Measurements from ENCODE around the gene ANKFY1. TPM values are rescaled to one million over a fixed set of nuclear protein-coding genes. Genes with fewer than 3 reads are reported as not detected.

ANKFY1 gene
- polyA plus RNA-seq, 3 donors, result 13.5 to 46.1 (median 21.7) TPM

DNA sequence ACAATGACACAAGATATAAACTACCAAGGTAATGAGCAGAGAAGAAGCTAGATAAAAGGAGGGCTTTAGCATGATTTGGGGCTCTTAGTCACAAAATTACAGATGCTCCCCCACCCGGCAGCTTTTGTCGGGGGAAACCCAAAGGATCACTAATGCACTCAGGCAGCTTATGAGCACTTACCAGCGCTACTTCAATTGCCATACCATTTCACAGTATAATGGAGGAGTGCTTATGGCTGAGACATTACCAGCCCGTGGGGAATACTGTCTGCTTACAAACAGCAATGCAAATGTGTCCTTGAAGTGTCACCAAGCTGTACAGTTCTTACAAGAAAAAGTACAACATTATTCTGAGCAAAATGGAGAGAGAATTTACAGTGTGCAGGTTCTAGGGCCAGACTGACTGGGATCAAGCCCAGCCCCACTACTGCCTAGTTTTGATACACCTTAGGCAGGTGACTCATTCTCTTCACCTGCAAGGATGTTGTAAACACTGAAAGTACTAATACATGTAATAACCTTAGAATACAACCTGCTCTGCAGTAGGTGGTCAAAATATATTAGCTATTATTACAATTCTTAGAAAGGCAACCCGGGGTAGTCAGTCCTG, 16.3 kb downstream of the ANKFY1 start:
- H3K27me3 ChIP-seq (ENCODE audit: control insufficient read depth in 2 of 2, insufficient read depth in 2 of 2, low read length in 2 of 2), result no peaks in the 10 kb centered on the region
- no peak for DNase-seq
- no peak overlapping the region for H3K27ac ChIP-seq (ENCODE audit: low read depth in 1 of 2, low read length in 2 of 2)
- H3K4me1 ChIP-seq (ENCODE audit: control insufficient read depth in 1 of 2, insufficient read depth in 2 of 2, low read length in 2 of 2), result peaks cover 0 to 3% of the 10 kb centered on the region in 2 donors
- no peak overlapping the region for H3K4me3 ChIP-seq (replicated peaks in 1 of 3; ENCODE audit: low read depth in 2 of 3, low read length in 3 of 3)
- no peaks in the 10 kb centered on the region for H3K9me3 ChIP-seq (replicated peaks in 1 of 2; ENCODE audit: control insufficient read depth in 1 of 2, insufficient read depth in 1 of 2, low read length in 2 of 2)
- H2AFZ ChIP-seq (ENCODE audit: insufficient read depth, low read depth, low read length, poor library complexity, severe bottlenecking), result no peak overlapping the region
- Mint-ChIP-seq H3K27ac (no peak overlapping the region), H3K4me3 (no peak overlapping the region), H3K4me1 (peaks cover 17% of the 10 kb centered on the region), H3K9me3 (no peaks in the 10 kb centered on the region), H3K27me3 (ENCODE audit: low read depth in 3 of 3) (peaks cover 0 to 2% (median 0%) of the 10 kb centered on the region in 3 donors), H3K36me3 (peaks cover 36 to 47% of the 10 kb centered on the region in 2 donors)
- no peak overlapping the region for H3K4me2 ChIP-seq (replicated peaks; ENCODE audit: extremely low read depth, low read length, poor library complexity, severe bottlenecking)
- no peak overlapping the region for H3K9ac ChIP-seq (ENCODE audit: insufficient read depth, low read length, poor library complexity, severe bottlenecking)
- intact Hi-C loops (cut with micrococcal nuclease), result no loop called here
- H3K79me2 ChIP-seq (ENCODE audit: insufficient read depth, low read length), result peaks cover 93% of the 10 kb centered on the region
- peaks cover 19 to 59% of the 10 kb centered on the region in 2 donors for H3K36me3 ChIP-seq (replicated peaks in 1 of 2; ENCODE audit: control insufficient read depth in 1 of 2, insufficient read depth in 2 of 2, low read length in 2 of 2)
- peaks cover 99% of the 10 kb centered on the region for H4K20me1 ChIP-seq (ENCODE audit: insufficient read depth, low read length)
- no CpG with 5 or more reads among the region's 5 CpGs for WGBS (ENCODE audit: insufficient coverage)
- TF ChIP-seq, protein P1, sequence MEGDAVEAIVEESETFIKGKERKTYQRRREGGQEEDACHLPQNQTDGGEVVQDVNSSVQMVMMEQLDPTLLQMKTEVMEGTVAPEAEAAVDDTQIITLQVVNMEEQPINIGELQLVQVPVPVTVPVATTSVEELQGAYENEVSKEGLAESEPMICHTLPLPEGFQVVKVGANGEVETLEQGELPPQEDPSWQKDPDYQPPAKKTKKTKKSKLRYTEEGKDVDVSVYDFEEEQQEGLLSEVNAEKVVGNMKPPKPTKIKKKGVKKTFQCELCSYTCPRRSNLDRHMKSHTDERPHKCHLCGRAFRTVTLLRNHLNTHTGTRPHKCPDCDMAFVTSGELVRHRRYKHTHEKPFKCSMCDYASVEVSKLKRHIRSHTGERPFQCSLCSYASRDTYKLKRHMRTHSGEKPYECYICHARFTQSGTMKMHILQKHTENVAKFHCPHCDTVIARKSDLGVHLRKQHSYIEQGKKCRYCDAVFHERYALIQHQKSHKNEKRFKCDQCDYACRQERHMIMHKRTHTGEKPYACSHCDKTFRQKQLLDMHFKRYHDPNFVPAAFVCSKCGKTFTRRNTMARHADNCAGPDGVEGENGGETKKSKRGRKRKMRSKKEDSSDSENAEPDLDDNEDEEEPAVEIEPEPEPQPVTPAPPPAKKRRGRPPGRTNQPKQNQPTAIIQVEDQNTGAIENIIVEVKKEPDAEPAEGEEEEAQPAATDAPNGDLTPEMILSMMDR (IDR thresholded peaks at IDR 0.05), result no peak

DNA sequence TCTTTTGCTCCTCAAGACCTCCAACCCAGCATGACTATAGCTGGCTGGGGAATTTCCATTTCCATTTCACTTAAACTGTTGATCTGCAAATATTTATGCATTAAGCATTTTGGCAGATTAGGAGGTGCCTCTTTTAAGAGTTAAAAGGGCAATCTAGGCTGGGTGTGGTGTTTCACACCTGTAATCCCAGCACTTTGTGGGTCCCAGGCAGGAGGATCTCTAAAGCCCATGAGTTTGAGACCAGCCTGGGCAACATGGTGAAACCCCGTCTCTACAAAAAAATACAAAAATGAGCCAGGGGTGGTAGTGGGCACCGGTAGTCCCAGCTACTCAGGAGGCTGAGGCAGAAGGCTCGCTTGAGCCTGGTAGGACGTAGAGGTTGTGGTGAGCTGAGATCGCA, 17.1 kb downstream of the ANKFY1 start:
- H3K4me1 ChIP-seq (ENCODE audit: control insufficient read depth in 1 of 2, insufficient read depth in 2 of 2, low read length in 2 of 2), result peaks cover 0 to 3% of the 10 kb centered on the region in 2 donors
- WGBS (ENCODE audit: insufficient coverage), result 100% methylated on average over 3 of the region's 5 CpGs
- H3K4me1 Mint-ChIP-seq, result peaks cover 17% of the 10 kb centered on the region
- H3K27ac Mint-ChIP-seq, result no peak overlapping the region
- no peak overlapping the region for H3K4me3 ChIP-seq (replicated peaks in 1 of 3; ENCODE audit: low read depth in 2 of 3, low read length in 3 of 3)
- H3K4me3 Mint-ChIP-seq, result no peak overlapping the region
- H3K27ac ChIP-seq (ENCODE audit: low read depth in 1 of 2, low read length in 2 of 2), result no peak overlapping the region
- H3K79me2 ChIP-seq (ENCODE audit: insufficient read depth, low read length), result peaks cover 85% of the 10 kb centered on the region
- peaks cover 0 to 2% (median 0%) of the 10 kb centered on the region in 3 donors for H3K27me3 Mint-ChIP-seq (ENCODE audit: low read depth in 3 of 3)
- H3K27me3 ChIP-seq (ENCODE audit: control insufficient read depth in 2 of 2, insufficient read depth in 2 of 2, low read length in 2 of 2), result no peaks in the 10 kb centered on the region
- intact Hi-C loops (cut with micrococcal nuclease), result no loop called here
- TF ChIP-seq, protein P1 (IDR thresholded peaks at IDR 0.05), result no peak
- H3K36me3 ChIP-seq (replicated peaks in 1 of 2; ENCODE audit: control insufficient read depth in 1 of 2, insufficient read depth in 2 of 2, low read length in 2 of 2), result peaks cover 26 to 67% of the 10 kb centered on the region in 2 donors
- no peak overlapping the region for H3K4me2 ChIP-seq (replicated peaks; ENCODE audit: extremely low read depth, low read length, poor library complexity, severe bottlenecking)
- no peak overlapping the region for H3K9ac ChIP-seq (ENCODE audit: insufficient read depth, low read length, poor library complexity, severe bottlenecking)
- no peaks in the 10 kb centered on the region for H3K9me3 Mint-ChIP-seq
- no peaks in the 10 kb centered on the region for H3K9me3 ChIP-seq (replicated peaks in 1 of 2; ENCODE audit: control insufficient read depth in 1 of 2, insufficient read depth in 1 of 2, low read length in 2 of 2)
- H2AFZ ChIP-seq (ENCODE audit: insufficient read depth, low read depth, low read length, poor library complexity, severe bottlenecking), result no peak overlapping the region
- peaks cover 99% of the 10 kb centered on the region for H4K20me1 ChIP-seq (ENCODE audit: insufficient read depth, low read length)
- DNase-seq, result no peak
- peaks cover 43 to 50% of the 10 kb centered on the region in 2 donors for H3K36me3 Mint-ChIP-seq
